ENCODE measurements around the gene SDK1.

- no peak for TF ChIP-seq CTCF (IDR thresholded peaks at IDR 0.05; ENCODE audit: borderline replicate concordance, extremely low read depth, low read length, poor library complexity, severe bottlenecking)
- TF ChIP-seq EZH2 (IDR thresholded peaks at IDR 0.05; ENCODE audit: borderline replicate concordance, low read depth, low read length, severe bottlenecking), result no peak
Measured at GRCh38 chr7:4196121-4196819, 895.2 kb downstream of the SDK1 start.
